Suprapubic skin (tissue), 3 donors: ENCODE results near the gene SIGLEC15.

ENCODE experiments used
- EP300 ChIP-seq: sonication (generic); formaldehyde crosslinking; IDR thresholded peaks from one replicate; pipeline ENCODE4 v1.6.1; 2017; ENCODE audit warnings: antibody characterized with exemption
- POLR2A ChIP-seq, 2 donors: fragments of 450-650 bp; IDR thresholded peaks; one replicate each; pipeline ENCODE4 v1.6.1; 2017; ENCODE audit warnings: antibody characterized with exemption in 2 of 2, mild to moderate bottlenecking in 2 of 2, moderate library complexity in 2 of 2
- TF ChIP-seq, protein P1 (sequence below), 2 donors: fragments of 200-600 bp in 1 of 2; fragments of 450-650 bp in 1 of 2; sonication (generic) in 1 of 2; IDR thresholded peaks; one replicate each; pipeline ENCODE4 v1.5.1; 2016 to 2019; ENCODE audit warnings: antibody characterized with exemption in 2 of 2, mild to moderate bottlenecking in 1 of 2, moderate library complexity in 1 of 2

DNA sequence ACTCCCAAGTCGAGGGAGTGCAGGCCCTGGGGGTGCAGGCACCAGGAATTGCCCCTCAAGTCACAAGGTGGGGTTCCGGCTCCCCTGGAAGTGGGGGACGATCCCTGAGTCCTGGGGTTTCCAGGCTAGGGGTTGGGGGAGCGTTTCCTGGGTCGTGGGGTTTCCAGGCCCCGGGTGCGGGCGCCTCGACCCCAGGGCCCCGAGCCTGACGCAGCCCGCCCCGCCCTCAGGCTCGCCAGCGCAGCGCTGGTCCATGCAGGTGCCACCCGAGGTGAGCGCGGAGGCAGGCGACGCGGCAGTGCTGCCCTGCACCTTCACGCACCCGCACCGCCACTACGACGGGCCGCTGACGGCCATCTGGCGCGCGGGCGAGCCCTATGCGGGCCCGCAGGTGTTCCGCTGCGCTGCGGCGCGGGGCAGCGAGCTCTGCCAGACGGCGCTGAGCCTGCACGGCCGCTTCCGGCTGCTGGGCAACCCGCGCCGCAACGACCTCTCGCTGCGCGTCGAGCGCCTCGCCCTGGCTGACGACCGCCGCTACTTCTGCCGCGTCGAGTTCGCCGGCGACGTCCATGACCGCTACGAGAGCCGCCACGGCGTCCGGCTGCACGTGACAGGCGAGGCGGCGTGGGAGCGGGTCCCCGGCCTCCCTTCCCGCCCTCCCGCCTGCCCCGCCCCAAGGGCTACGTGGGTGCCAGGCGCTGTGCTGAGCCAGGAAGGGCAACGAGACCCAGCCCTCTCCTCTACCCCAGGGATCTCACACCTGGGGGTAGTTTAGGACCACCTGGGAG is 12.0 kb downstream of the SIGLEC15 start:
- TF ChIP-seq POLR2A (IDR thresholded peaks at IDR 0.05) (no peak), EP300 (no peak)
- TF ChIP-seq, protein P1, sequence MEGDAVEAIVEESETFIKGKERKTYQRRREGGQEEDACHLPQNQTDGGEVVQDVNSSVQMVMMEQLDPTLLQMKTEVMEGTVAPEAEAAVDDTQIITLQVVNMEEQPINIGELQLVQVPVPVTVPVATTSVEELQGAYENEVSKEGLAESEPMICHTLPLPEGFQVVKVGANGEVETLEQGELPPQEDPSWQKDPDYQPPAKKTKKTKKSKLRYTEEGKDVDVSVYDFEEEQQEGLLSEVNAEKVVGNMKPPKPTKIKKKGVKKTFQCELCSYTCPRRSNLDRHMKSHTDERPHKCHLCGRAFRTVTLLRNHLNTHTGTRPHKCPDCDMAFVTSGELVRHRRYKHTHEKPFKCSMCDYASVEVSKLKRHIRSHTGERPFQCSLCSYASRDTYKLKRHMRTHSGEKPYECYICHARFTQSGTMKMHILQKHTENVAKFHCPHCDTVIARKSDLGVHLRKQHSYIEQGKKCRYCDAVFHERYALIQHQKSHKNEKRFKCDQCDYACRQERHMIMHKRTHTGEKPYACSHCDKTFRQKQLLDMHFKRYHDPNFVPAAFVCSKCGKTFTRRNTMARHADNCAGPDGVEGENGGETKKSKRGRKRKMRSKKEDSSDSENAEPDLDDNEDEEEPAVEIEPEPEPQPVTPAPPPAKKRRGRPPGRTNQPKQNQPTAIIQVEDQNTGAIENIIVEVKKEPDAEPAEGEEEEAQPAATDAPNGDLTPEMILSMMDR (IDR thresholded peaks at IDR 0.05), result peak in 1 of 2 donors; percentile 32
